Heart left ventricle (tissue), 16 donors: ENCODE results near the gene SPESP1. TPM values are rescaled to one million over a fixed set of nuclear protein-coding genes. Genes with fewer than 3 reads are reported as not detected.
A peak's percentile ranks its signal among the peaks of the same experiment; 100 is the strongest.

Source experiments
- ATAC-seq, 4 donors: fragments of 200-7000 bp; cut with Tn5 transposase; one replicate each; pipeline ENCODE4 v1.9.1; 2020 to 2022; ENCODE audit warnings: moderate library complexity in 4 of 4, mild to moderate bottlenecking in 3 of 4, moderate number of reproducible peaks in 1 of 4
- DNase-seq, 5 donors: peaks; one replicate each; pipeline ENCODE4 v3.0.0-alpha.2; 2020
- H3K27ac ChIP-seq, 12 donors: fragments of 200-600 bp; sonication (generic) in 4 of 12; one replicate each; pipeline versions ENCODE4 v1.5.0 to v1.8.0; 2016 to 2022; ENCODE audit warnings: mild to moderate bottlenecking in 2 of 12
- H3K27me3 ChIP-seq, 9 donors: fragments of 200-600 bp; sonication (generic) in 2 of 9; one replicate each; pipeline versions ENCODE4 v1.5.1 to v1.8.0; 2016 to 2022; ENCODE audit warnings: mild to moderate bottlenecking in 3 of 9
- H3K36me3 ChIP-seq, 9 donors: fragments of 200-600 bp; sonication (generic) in 2 of 9; one replicate each; pipeline versions ENCODE4 v1.5.0 to v1.8.0; 2018 to 2022; ENCODE audit warnings: mild to moderate bottlenecking in 2 of 9
- H3K4me1 ChIP-seq, 12 donors: fragments of 200-600 bp; sonication (generic) in 4 of 12; one replicate each; pipeline versions ENCODE4 v1.5.0 to v1.8.0; 2016 to 2022; ENCODE audit warnings: mild to moderate bottlenecking in 3 of 12
- H3K4me3 ChIP-seq, 12 donors: fragments of 200-600 bp; sonication (generic) in 4 of 12; one replicate each; pipeline versions ENCODE4 v1.5.0 to v1.8.0; 2017 to 2022; ENCODE audit warnings: mild to moderate bottlenecking in 9 of 12, moderate library complexity in 4 of 12
- H3K9me3 ChIP-seq, 12 donors: fragments of 200-600 bp; sonication (generic) in 4 of 12; one replicate each; pipeline versions ENCODE4 v1.5.0 to v1.8.0; 2016 to 2022; ENCODE audit warnings: mild to moderate bottlenecking in 1 of 12
- CTCF ChIP-seq, 12 donors: fragments of 200-600 bp; sonication (generic) in 4 of 12; IDR thresholded peaks; one replicate each; pipeline versions ENCODE4 v1.5.0 to v1.8.0; 2018 to 2022; ENCODE audit warnings: antibody characterized with exemption in 12 of 12, mild to moderate bottlenecking in 5 of 12
- POLR2A ChIP-seq, 2 donors: fragments of 450-650 bp; IDR thresholded peaks; one replicate each; pipeline ENCODE4 v1.6.1; 2017; ENCODE audit warnings: antibody characterized with exemption in 2 of 2, mild to moderate bottlenecking in 2 of 2, moderate library complexity in 2 of 2
- WGBS, 4 donors: extraction: QIAGEN DNeasy Blood & Tissue Kit in 2 of 4; methylation state at CpG; one replicate each; pipeline versions ENCODE4 v1.1.5 to v1.1.7; 2013 to 2018; 5-methylcytosine and 5-hydroxymethylcytosine counted together
- intact Hi-C, 10 donors: fragments of 100-400 bp; cut with DNase I; formaldehyde crosslinking; loops; one replicate each; pipeline versions ENCODE4 v1.11.1 to v1.14.2; 2022
- long read RNA-seq, 3 donors: library from polyadenylated mRNA; unstranded; transcript quantifications; one replicate each; pipeline ENCODE4 v2.0.0, GENCODE V29; 2020 to 2021
- polyA plus RNA-seq, 2 donors: library from polyadenylated mRNA; stranded (reverse); fragments of 200-250 nt; gene quantifications; one replicate each; pipeline ENCODE4 v1.2.3, GENCODE V29; 2013
- total RNA-seq, 9 donors: library from RNA; depleted of rRNA in 2 of 9; stranded (reverse); fragments of >200 nt in 2 of 9; fragmentation: NEBNext Ultra II Directional in 3 of 9; extraction: Animal tissue kit (Norgen Biotek cat#: 25700) in 3 of 9; gene quantifications; one replicate each; pipeline versions ENCODE4 v1.1.0 to v1.2.4, GENCODE V29; 2016 to 2023
- donor health status: ischemic (EF 13 %, LVEDD 7.1; RV severe dilation, severe dysfunction).
- donor health status: healthy with polysubstance abuse.
- donor health status: DM: no; HTN: yes; CAD: no.
- donor health status: DM: no; HTN: no; CAD: no.
- donor health status: ischemic (EF 25% LVEDD 6.9; RV normal size, moderate dysfunction).
- donor health status: ischemic (EF 25% LVEDD 5.7; RV mildly dilated, moderate dysfunction).
- donor health status: healthy.
- donor health status: DM: yes; HTN: yes; CAD: no.
- donor health status: ischemic (EF 35%, LVEDD 5.7; RV mildly dilated, moderate dysfunction).
- donor health status: nonischemic (EF 11% LVEDD 7.7; RV severe dilation, severe dysfunction).
- donor health status: DM: yes; HTN: yes; CAD: no.
- donor health status: PGD.
- donor health status: ischemic (EF 29% LVEDD 5.4; RV normal size, mild dysfunction).
- donor health status: nonischemic (EF 23%, LVEDD 6.1; RV moderate dilation, normal function).

The SPESP1 gene
- 10 to 100 TPM in 1 of 9 donors, 1 to 10 TPM in 7, not detected in 1; 1.2 to 11.0 (median 4.9) TPM for total RNA-seq
- 1 to 10 TPM; 2.1 to 5.9 TPM for polyA plus RNA-seq
- long read RNA-seq, donor 1, transcript SPESP1-201 (2 exons, 1,431 nt), result major isoform, 17 of 19 reads
- long read RNA-seq, donor 1, partial matches to known transcripts, result 1 of 19 reads
- long read RNA-seq, donor 1, other reads (novel, unspliced or antisense), result 1 of 19 reads
- long read RNA-seq, donor 2, result 0 reads
- long read RNA-seq, donor 3, transcript SPESP1-201 (2 exons, 1,431 nt), result major isoform, 11 of 11 reads
- long read RNA-seq, donor 3, partial matches to known transcripts, result 0 of 11 reads
- long read RNA-seq, donor 3, other reads (novel, unspliced or antisense), result 0 of 11 reads

- DNase-seq, result peak; percentile 54 to 89 (median 64)
- WGBS, 4 donors, result 46 to 81% (median 61%) methylated on average over 71 to 72 of the region's 72 CpGs
- peak within 1 kb of the TSS in 11 of 12 donors; percentile 5 to 60 (median 48) for H3K4me3 ChIP-seq
- H3K9me3 ChIP-seq, result no peaks in the 10 kb centered on the region
- intact Hi-C loops, result no loop called here
- peaks cover 0 to 8% (median 0%) of the 10 kb centered on the region in 9 donors for H3K27me3 ChIP-seq
- TF ChIP-seq POLR2A (IDR thresholded peaks at IDR 0.05) (peak in 1 of 2 donors; percentile 28), CTCF (IDR thresholded peaks at IDR 0.05) (no peak)
- peaks cover 0 to 2% (median 0%) of the 10 kb centered on the region in 12 donors for H3K4me1 ChIP-seq
- peak; percentile 91 to 97 (median 93) for ATAC-seq
- no peaks in the 10 kb centered on the region for H3K36me3 ChIP-seq
- peak within 1 kb of the TSS in 1 of 12 donors; percentile 38 for H3K27ac ChIP-seq
Measured at GRCh38 chr15:68930268-68931022, at the start of gene SPESP1. TSS of gene SPESP1 (plus strand) at chr15:68930525. CDS start at chr15:68930654, 129 bp downstream.

- H3K4me3 ChIP-seq, result no peak overlapping the region
- intact Hi-C loops, result no loop called here
- no peak for ATAC-seq
- no peak for TF ChIP-seq POLR2A (IDR thresholded peaks at IDR 0.05)
- TF ChIP-seq CTCF (IDR thresholded peaks at IDR 0.05), result no peak
- no peaks in the 10 kb centered on the region for H3K9me3 ChIP-seq
- no peak for DNase-seq
- H3K27ac ChIP-seq, result no peak overlapping the region
- peaks cover 0 to 11% (median 0%) of the 10 kb centered on the region in 12 donors for H3K4me1 ChIP-seq
- WGBS, 4 donors, result 31 to 39% (median 38%) methylated on average over 6 of the region's 6 CpGs
- H3K36me3 ChIP-seq, result no peaks in the 10 kb centered on the region
- H3K27me3 ChIP-seq, result no peaks in the 10 kb centered on the region
Measured at GRCh38 chr15:68885070-68885469, 45.3 kb upstream of the SPESP1 start.

- 85 to 96% (median 92%) methylated on average over 2 to 3 of the region's 3 CpGs for WGBS, 4 donors
- Histone ChIP-seq H3K9me3 (no peaks in the 10 kb centered on the region), H3K4me1 (peaks cover 0 to 11% (median 0%) of the 10 kb centered on the region in 12 donors), H3K4me3 (no peak overlapping the region), H3K36me3 (no peaks in the 10 kb centered on the region), H3K27ac (no peak overlapping the region), H3K27me3 (no peaks in the 10 kb centered on the region)
- intact Hi-C loops, result no loop called here
- ATAC-seq (no peak), DNase-seq (no peak)
- TF ChIP-seq CTCF (IDR thresholded peaks at IDR 0.05) (no peak), POLR2A (IDR thresholded peaks at IDR 0.05) (no peak)
Measured at GRCh38 chr15:68887120-68887519, 43.2 kb upstream of the SPESP1 start.

- Histone ChIP-seq H3K9me3 (no peaks in the 10 kb centered on the region), H3K27me3 (peaks cover 0 to 3% (median 0%) of the 10 kb centered on the region in 9 donors), H3K27ac (no peak overlapping the region), H3K4me1 (peaks cover 0 to 11% (median 0%) of the 10 kb centered on the region in 12 donors), H3K36me3 (no peaks in the 10 kb centered on the region), H3K4me3 (no peak overlapping the region)
- DNase-seq (no peak), ATAC-seq (no peak)
- TF ChIP-seq CTCF (IDR thresholded peaks at IDR 0.05) (no peak), POLR2A (IDR thresholded peaks at IDR 0.05) (no peak)
- 84 to 93% (median 91%) methylated on average over 8 of the region's 8 CpGs for WGBS, 4 donors
- intact Hi-C loops, result no loop called here
Measured at GRCh38 chr15:68887819-68888218, 42.5 kb upstream of the SPESP1 start.
